Inferior parietal cortex (tissue), 1 donor: ENCODE results near the gene SLAMF8.
A peak's percentile ranks its signal among the peaks of the same experiment; 100 is the strongest.

Source experiments
- DNase-seq: peaks from one replicate; pipeline ENCODE4 v3.0.0-alpha.2; 2016; ENCODE audit errors: extremely low spot score

The SLAMF8 gene

DNA sequence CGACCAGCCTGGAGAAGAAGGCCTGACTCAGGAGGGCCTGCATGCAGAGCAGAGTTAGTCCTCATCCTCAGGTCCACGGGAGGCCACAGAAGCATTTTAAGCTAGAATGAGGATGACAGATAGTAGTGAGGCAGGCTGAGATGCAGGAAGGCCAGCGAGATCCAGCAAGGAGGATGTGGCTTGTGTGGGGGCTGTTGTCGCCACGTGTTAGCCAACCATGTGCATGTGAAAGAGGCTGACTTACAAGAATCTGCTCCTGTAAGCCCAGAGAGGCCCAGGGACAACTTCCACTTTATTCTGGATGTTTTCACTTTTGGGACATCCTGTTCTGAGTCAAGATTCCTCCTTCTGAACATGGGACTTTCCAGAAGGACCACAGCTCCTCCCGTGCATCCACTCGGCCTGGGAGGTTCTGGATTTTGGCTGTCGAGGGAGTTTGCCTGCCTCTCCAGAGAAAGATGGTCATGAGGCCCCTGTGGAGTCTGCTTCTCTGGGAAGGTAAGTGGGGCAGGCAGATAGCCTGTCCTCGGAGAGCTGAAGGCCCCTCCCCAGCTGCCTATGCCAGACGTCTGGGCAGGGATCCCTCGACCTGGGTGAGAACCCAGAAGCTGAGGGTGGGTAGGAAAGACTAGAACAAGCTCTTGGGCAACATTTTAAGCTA is at the start of gene SLAMF8:
SLAMF8 (plus strand) TSS at position 433 of the 661 bp plus-strand sequence; CDS start at position 459, 26 bp downstream.
- DNase-seq: no peak

DNA sequence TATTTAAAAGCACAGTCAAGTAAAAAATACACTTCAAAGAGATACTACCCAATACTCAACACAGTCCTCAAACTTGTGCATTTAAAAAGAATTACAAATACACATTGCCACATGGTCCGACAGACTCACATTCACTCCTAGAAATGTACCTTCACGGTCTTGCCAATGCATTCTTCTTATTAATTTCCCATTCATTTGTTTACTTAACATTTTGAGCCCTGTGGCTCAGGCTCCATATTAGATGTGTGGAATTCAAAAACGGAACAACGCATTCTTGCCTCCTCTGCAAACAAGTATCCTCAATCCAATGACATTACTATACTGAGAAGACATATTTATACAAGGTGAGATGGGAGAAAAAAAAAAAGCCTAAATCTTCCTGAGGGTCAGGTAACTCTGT is 48.4 kb upstream of the SLAMF8 start:
- DNase-seq: no peak

DNA sequence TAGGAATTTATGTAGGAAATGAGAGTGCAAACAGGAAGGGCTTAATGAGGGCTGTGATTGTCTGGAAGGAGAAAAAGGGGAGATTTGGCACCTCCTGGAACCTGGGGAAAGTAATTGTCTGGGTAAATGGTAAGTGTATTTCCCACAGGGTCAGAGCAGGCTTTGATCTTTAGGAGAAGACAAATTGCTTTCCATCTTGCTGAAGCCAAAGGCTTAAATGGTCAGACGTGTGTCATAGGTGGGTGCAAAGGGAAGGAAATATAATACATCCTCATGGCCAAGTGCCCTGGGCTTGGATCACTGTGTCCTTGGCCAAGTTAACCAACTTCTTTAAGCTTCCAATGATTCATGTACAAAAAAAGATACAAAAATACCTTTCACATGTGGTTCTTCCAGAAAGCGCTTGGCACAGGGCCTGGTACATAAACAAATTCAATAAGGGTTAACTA is 47.2 kb upstream of the SLAMF8 start:
- no peak for DNase-seq

DNA sequence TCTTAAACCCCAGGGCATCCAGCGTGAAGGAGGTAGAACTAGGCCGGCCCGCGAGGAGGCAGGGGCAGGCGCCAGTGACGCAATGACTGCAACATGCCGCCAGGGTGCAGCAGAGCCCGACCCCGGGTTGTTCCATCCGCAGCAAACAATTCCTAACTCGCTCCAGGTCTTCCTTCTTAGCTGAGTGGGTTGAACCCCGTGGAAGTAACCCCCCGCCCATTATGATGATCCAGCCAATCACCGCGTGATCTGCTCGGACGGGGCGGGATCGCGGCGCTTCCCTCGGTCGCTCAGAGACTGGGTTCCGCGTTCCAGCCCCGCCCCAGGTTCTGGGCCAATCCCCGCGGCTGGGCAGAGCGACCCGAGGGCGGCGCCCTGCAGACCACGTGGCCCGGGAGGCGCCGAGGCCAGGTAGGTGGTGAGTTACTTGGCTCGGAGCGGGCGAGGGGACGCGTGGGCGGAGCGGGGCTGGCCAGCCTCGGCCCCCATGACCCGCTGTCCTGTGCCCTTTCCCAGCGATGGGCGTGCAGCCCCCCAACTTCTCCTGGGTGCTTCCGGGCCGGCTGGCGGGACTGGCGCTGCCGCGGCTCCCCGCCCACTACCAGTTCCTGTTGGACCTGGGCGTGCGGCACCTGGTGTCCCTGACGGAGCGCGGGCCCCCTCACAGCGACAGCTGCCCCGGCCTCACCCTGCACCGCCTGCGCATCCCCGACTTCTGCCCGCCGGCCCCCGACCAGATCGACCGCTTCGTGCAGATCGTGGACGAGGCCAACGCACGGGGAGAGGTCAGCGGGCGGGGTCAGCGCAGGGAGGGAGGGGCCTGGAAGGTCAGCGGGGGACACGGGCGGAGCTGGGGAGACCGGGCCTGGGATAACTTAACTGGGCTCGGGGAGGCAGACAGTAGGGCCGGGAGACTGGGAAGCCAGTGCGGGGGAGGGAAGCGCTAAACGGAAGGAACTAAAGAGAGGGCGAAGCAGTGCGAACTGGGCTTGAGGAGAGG is 45.8 kb upstream of the SLAMF8 start, which contains the start of gene DUSP23:
DUSP23 (plus strand) TSS at position 380 of the 1,000 bp plus-strand sequence; CDS start at position 519, 139 bp downstream.
- DNase-seq: peak; percentile 90

DNA sequence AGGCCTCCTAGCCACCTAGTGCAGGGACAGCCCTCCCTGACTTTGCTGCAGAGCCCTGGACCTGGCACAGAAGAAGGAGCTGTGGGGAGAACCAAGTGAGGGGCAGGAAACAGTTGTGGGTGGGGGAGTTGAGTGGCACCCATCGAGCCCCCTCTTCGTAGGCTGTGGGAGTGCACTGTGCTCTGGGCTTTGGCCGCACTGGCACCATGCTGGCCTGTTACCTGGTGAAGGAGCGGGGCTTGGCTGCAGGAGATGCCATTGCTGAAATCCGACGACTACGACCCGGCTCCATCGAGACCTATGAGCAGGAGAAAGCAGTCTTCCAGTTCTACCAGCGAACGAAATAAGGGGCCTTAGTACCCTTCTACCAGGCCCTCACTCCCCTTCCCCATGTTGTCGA is 44.7 kb upstream of the SLAMF8 start:
- no peak for DNase-seq

DNA sequence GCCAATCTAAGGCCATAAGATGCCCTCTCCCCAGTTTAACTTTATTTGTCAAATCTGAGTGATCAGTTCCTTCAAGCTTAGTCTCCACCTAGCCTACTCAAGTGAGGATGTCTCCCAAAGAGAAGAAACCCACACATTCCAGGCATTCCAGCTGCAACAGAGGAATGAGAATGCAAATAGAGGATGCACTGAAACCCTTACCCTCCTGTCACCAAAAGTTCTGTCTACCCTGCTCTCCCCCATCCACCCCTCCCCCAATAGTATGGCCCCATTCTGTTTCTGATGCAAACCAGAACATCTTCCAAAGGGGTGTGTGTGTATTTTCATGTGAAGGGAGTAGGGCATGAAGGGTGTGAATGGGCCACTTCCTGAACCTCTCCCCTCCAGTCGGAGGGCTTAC is 42.9 kb upstream of the SLAMF8 start:
- DNase-seq: no peak

DNA sequence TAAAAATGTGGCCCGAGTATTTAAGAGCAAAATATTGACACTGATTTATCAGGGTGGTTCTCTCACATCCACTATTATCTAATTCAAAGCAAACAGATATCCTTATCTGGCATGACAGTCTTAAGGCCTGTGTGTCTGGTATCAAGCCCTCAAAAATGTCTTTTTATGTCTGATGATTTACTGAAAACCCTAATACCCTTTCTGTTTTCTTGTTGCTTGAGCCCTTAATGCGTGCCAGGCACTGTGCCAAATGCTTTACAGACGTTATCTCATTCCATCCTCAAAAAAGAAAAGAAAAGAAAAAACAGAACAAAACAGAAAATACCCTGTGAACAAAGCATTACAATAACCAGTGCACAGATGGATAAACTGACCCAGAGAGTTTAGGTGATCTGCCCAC is 40.2 kb upstream of the SLAMF8 start:
- no peak for DNase-seq

DNA sequence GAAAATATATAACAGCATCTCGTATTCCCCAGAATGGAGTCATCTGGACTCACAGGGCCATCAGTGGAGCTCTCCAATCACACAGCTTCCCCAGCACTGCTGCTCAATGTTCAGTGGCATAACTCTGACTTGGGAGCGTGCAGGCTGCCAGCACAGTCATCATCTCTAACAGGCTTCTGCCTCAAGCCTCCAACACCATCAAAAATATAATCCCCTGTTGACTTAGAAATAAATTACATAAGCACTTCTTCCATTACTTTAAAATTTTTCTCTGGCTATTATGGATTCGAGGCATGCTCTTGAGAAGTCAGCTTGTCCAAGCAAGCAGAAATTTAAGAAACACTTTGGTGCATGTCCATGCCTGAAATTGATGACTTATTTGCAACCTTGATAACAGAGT is 39.7 kb upstream of the SLAMF8 start:
- no peak for DNase-seq

DNA sequence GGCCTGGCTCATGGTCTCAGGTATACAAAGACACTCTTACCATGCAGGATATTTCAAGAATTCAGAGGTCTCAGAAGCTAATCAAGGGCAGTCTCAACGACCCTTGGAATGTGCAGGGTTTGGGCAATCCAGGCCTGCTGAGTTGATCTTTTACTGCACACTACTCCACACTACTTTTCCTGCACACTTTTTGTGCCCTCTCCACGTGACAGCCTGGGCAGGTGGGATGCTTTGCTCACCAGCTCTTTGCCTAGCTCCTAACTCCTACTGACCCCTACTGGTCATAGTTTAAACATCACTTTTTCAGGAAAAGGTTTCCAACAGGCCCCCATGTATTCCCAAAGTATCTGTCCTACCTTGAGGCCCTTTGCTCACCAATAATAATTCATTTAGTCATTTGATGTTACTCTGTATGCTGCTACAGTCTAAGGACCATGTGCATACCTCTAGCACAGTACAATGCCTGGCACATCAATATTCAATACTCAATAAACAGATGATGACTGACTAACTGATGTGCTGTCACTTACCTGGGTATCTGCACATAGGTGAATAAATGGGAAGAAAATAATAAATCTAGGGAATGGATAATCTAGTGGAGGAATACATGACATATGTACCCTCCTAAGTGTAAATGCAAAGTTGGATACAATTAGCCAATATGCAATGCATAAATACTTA is 36.3 kb upstream of the SLAMF8 start:
- no peak for DNase-seq

DNA sequence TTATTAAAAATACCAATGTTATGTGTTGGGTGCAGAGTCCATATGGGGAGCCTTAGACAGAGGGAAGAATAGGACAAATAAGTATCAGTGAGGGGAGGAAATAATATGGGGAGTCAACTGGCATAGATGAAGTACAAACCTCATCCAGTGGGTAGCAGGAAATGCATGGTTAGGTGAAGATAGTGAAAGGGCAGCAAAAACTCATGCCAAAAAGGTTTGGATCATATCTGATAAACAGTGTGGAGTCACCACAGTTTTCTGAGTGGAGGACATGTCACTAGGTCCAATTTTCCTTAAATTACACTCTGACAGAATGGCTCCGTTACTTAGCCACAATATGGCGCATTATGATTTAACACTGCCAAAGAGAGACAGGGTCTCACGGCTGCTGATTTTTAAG is 35.6 kb upstream of the SLAMF8 start:
- no peak for DNase-seq

DNA sequence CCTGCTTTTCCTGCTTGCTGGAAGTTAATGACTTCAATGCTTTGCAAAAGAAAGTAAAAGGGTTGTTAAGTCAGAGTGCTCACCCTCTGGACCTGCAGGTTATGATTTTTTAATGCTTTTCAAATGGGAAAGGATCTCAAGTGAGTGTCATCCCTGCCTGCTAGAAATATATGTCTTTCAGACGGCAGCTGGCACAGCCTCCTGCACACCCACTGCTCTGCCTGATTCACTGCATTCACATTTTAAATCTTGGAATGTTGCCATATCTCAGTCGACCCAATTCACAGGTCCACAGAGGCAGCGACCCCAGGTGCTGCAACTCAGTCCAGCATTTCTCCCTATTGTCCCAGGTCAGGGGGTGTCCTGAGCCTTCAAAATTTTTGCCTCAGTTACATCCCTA is 35.2 kb upstream of the SLAMF8 start:
- no peak for DNase-seq

DNA sequence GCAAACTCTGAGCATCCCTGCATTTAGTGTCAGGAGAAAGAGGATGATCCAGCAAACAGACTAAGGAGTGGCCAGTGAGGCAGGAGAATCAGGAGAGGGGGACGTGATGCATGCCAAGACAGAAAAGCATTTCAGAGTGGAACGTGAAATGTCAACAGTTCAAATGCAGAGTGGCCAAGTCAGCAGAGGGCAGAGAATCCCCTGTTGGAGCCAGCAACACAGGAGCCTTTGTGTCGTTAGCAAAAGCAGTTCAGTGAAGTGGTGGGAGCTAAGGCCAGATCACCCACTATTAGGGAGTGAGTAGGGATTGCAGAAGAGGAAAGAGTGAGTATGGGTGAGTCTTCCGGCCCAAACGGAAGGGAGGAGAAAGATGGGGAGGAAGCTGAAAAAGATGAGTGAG is 31.1 kb upstream of the SLAMF8 start:
- no peak for DNase-seq

DNA sequence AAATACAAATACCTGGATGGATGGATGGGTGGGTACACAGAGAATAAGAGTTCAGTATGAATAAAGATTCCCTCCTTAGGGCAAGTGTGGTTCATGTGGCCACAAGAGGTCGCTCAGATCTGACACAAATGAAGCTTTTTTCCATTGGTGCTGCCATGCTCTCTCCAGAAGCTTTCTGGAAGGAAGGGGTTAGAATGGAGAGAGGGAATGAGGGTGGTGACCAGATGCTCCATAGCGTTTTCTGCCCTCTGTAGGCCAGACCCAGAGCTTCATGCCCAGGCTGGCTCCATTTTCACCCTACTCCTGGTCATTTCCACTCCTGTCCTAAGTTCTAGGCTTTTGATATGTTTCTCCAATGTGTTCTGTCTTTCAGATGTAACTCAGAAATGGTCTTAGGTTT is 27.8 kb upstream of the SLAMF8 start:
- DNase-seq: peak; percentile 46

DNA sequence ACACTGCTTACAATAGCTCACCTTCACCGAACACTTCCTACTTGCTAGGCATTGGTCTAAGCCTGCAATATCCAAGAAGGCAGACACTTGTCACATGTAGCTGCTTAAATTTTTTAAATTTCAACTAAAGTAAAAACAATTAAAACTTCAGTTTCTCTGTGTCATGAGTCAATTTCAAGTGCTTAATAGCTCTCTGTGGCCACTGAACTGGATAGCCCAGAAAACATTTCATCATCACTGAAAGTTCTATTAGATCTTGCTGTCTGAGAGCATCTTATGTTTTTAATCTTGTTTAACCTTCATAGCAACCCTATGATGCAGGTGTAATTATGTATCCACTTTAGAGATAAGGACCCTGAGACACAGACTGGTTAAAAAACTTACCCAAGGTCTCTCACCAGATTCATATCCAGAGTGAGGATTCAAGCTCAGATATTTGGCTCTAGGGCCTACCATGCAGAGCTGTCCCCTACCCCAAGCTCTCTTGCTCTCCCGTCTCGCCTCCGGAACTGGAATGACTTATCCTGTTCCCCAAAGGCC is 27.2 kb upstream of the SLAMF8 start:
- DNase-seq: no peak

DNA sequence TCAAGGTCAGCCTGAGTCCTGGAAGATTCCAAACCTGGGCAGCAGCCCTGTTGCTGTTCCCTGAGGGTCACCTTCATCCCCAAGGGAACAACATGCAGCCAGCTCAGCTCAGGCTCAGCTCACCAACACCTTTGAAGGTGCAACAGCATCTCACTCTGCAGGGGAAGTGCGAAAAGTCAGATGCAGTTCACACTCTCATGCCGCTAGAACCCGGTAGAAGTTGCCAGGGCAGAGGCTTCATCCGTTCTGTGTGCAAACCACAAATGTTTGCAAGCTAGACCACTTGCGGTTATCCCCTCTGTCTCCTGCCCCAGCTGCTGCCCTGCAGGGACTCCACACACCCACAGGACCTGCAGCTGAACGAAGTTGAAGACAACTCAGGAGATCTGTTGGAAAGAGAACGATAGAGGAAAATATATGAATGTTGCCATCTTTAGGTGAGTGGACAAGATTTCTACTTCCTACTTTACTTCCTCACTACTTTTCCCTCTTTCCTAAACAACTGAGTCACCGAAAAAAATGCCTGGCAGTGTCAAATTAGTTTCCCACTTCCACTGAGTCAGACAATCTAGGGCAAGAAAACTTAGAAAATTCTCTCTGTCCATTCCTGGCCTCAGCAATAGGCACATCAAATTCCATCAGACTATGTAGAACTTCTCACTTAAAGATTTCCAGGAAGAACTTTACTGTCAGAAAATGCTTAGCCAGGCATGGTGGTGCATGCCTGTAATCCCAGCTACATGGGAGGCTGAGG is 26.3 kb upstream of the SLAMF8 start:
- DNase-seq: no peak

DNA sequence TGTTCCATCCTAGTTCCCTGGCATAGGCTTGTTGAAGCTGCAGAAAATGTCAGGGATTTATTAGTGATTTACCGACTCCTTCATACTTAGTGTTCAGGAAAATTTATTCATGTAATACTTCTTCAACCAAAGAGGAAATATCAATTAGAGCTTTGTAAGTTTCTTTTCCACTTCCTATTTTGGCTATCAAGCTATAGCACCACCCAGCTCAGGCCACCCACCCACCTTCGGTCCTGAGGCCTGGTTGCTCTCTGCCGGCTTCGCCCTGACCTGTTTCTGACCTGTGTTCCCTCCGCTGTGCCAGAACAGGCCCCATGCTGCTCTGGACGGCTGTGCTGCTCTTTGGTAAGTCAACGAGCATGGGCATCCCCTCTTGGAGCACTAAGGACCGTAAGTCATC is 24.6 kb upstream of the SLAMF8 start, which contains the start of gene FCRL6:
FCRL6 (plus strand) TSS at position 250 of the 400 bp plus-strand sequence; CDS start at position 315, 65 bp downstream.
- no peak for DNase-seq

DNA sequence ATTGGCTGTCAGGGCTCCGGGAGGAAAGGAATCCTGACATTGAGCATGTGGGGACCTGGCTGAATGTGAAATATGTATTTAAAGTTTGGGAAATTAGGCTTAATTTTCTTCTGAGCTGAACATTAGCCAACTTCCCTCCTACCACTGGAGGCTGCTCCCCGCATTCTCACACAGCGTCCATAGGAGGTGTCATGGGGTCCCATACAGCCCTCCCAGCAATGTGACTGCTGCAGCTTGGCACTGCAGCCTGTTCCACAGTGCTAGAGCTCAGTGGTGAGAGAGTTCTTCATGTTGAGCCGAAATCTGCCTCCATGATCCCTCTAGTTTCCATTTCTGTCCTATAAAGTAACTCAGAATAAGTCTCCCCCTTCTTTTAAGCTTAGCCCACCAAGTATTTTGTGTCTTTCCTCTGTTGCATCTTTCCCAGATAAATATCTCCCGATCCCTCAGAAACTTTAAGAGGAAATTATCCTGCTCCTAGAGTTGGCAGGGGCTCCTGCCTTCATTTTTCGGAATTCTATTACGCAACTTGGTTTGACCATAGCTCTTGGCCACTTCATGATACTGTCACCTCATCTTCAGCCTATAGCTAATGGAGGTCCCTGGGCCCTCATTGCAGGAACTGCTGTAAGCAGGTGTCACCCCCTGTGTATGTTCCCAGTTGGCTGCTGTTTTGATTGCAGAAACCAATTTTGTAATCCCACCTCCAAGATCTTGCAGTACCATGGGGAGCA is 22.6 kb upstream of the SLAMF8 start:
- no peak for DNase-seq

DNA sequence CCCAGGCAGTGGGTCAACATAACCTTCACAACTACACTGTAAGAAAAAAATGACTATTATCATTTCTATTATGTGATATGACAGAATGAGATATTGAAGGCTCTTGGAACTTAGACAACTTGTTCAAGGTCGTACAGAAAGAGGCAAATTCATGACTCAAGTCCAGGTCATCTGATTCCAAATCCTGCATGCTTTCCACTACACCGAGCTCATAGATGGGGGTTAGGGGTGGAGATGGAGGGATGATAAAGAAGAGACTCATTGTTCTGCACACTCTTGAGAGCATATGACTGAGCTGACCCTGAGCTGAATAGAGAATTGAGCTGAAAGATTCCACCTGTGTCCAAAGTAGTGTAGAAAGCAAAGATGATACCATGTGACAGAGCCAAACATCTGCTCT is 21.7 kb upstream of the SLAMF8 start:
- DNase-seq: no peak

DNA sequence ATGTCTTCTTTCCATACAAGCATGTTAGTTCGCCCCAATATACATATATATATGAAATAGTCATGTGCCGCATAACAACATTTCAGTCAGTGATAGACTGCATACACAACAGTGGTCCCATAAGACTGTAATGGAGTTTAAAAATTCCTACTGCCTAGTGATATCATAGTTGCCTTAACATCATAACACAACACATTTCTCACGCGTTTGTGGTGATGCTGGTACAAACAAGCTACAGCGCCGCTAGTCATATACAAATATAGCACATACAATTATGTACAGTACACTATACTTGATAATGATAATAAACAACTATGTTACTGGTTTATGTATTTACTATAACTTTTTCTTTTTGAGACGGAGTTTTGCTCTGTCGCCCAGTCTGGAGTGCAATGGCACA is 10.7 kb upstream of the SLAMF8 start:
- no peak for DNase-seq

DNA sequence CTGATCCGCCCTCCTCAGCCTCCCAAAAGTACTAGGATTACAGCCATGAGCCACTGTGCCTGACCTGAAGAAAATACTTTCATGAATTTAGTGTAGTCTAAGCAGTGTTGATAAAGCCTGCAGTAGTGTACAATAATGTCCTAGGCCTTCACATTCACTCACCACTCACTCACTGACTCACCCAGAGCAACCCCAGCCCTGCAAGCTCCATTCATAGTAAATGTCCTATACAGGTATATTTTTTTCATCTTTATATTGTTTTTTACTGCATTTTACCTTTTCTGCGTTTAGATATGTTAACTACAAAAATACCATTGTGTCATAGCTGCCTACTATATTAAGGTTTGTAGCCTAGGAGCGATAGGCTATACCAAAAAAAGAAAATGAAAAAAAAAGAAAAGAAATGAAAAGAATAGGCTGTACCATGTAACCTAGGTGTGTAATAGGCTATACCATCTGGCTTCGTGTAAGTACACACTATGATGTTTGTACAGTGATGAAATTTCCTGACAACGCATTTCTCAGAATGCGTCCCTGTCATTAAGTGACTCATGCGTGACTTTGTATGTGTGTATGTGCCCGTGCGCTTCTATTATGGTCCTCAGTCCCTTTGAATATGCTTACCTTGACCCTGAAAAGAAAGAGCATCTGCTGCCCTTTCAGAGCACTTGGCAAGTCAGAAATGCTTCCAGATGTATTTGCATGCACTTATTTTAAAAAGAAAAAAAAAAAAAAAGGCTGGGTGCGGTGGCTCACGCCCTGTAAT is 9.2 kb upstream of the SLAMF8 start:
- DNase-seq: no peak
